Measurements from ENCODE around the gene NR3C1.

DNA sequence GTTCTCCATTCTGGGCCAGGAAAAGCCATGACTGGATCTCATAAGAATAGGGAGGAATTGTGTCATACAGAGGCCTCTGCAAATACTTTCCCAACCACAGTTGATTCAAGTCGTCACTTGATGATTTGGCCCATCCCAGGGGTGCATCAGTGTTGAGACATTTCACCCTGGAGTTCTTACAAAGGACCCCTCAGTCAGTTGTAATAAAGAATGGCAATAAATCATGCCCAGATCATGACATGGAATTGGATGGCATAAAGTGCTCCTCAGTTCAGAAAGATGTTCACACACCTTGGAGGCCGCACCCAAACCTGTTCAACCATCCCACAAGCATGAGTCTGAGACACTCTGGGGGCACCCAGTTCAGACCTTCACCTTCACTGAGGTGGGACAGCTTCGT lies 168.1 kb downstream of the NR3C1 start:
- TF ChIP-seq, protein P1, sequence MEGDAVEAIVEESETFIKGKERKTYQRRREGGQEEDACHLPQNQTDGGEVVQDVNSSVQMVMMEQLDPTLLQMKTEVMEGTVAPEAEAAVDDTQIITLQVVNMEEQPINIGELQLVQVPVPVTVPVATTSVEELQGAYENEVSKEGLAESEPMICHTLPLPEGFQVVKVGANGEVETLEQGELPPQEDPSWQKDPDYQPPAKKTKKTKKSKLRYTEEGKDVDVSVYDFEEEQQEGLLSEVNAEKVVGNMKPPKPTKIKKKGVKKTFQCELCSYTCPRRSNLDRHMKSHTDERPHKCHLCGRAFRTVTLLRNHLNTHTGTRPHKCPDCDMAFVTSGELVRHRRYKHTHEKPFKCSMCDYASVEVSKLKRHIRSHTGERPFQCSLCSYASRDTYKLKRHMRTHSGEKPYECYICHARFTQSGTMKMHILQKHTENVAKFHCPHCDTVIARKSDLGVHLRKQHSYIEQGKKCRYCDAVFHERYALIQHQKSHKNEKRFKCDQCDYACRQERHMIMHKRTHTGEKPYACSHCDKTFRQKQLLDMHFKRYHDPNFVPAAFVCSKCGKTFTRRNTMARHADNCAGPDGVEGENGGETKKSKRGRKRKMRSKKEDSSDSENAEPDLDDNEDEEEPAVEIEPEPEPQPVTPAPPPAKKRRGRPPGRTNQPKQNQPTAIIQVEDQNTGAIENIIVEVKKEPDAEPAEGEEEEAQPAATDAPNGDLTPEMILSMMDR (conservative IDR thresholded peaks at IDR 0.05 in 1 of 2, IDR thresholded peaks at IDR 0.05 in 1 of 2; ENCODE audit: extremely low read depth in 1 of 2, insufficient read depth in 1 of 2, low read depth in 1 of 2, low read length in 2 of 2) = no peak
- no peak for TF ChIP-seq EZH2 (IDR thresholded peaks at IDR 0.05; ENCODE audit: borderline replicate concordance, low read length)
